Gastroesophageal sphincter (tissue), 4 donors: ENCODE results near the gene SDHA. TPM values are rescaled to one million over a fixed set of nuclear protein-coding genes. Genes with fewer than 3 reads are reported as not detected.

Source experiments
- ATAC-seq: fragments of 150-250 bp; one replicate; pipeline ENCODE4 v1.9.1; 2016; ENCODE audit warnings: mild to moderate bottlenecking, moderate library complexity
- H3K27ac ChIP-seq, 4 donors: fragments of 200-600 bp; sonication (generic) in 3 of 4; 1 replicate in 3 of 4; 2 replicates in 1 of 4; pipeline ENCODE4 v1.5.1; 2016 to 2019
- H3K27me3 ChIP-seq: fragments of 200-600 bp; sonication (generic); one replicate; pipeline ENCODE4 v1.5.1; 2019
- H3K36me3 ChIP-seq, 2 donors: fragments of 200-600 bp; sonication (generic); one replicate each; pipeline ENCODE4 v1.5.1; 2019; ENCODE audit warnings: control low read depth in 1 of 2
- H3K4me1 ChIP-seq, 3 donors: fragments of 200-600 bp; sonication (generic); 1 replicate in 2 of 3; 2 replicates in 1 of 3; pipeline ENCODE4 v1.5.1; 2016 to 2019; ENCODE audit warnings: control low read depth in 2 of 3
- H3K4me3 ChIP-seq, 2 donors: fragments of 200-600 bp; sonication (generic); one replicate each; pipeline ENCODE4 v1.5.1; 2019; ENCODE audit warnings: mild to moderate bottlenecking in 1 of 2, moderate library complexity in 1 of 2
- H3K9me3 ChIP-seq, 3 donors: fragments of 200-600 bp; sonication (generic); one replicate each; pipeline ENCODE4 v1.5.1; 2017 to 2019; ENCODE audit warnings: control low read depth in 2 of 3
- CTCF ChIP-seq, 4 experiments: fragments of 200-600 bp in 2 of 4; fragments of 450-650 bp in 2 of 4; sonication (generic) in 1 of 4; IDR thresholded peaks; one replicate each; pipeline ENCODE4 v1.5.1; 2017 to 2019; ENCODE audit warnings: antibody characterized with exemption in 4 of 4, mild to moderate bottlenecking in 2 of 4, moderate library complexity in 2 of 4
- EP300 ChIP-seq: sonication (generic); formaldehyde crosslinking; IDR thresholded peaks from one replicate; pipeline ENCODE4 v1.6.1; 2017; ENCODE audit warnings: antibody characterized with exemption, mild to moderate bottlenecking
- POLR2A ChIP-seq, 2 donors: fragments of 450-650 bp; IDR thresholded peaks; one replicate each; pipeline ENCODE4 v1.6.1; 2017; ENCODE audit warnings: antibody characterized with exemption in 2 of 2, mild to moderate bottlenecking in 2 of 2, moderate library complexity in 1 of 2
- POLR2AphosphoS5 ChIP-seq: sonication (generic); formaldehyde crosslinking; IDR thresholded peaks from one replicate; pipeline ENCODE4 v1.6.1; 2017; ENCODE audit warnings: antibody characterized with exemption
- WGBS, 2 donors: methylation state at CpG; one replicate each; pipeline ENCODE4 v1.1.5; 2018; ENCODE audit warnings: low coverage in 1 of 2; 5-methylcytosine and 5-hydroxymethylcytosine counted together
- total RNA-seq, 4 donors: library from RNA; depleted of rRNA; stranded (reverse); fragments of >200 nt; gene quantifications; one replicate each; pipeline ENCODE4 v1.1.0, GENCODE V29; 2016

SDHA gene
- total RNA-seq, 4 donors from 2014 or later, result 85.8 to 149 (median 110) TPM

- WGBS, 2 donors, result 0 to 71% methylated on average over 1 to 6 of the region's 9 CpGs
- TF ChIP-seq CTCF (IDR thresholded peaks at IDR 0.05) (no peak), EP300 (no peak), POLR2A (IDR thresholded peaks at IDR 0.05) (no peak), POLR2AphosphoS5 (no peak)
- Histone ChIP-seq H3K4me1 (peaks cover 0 to 34% (median 4%) of the 10 kb centered on the region in 3 donors), H3K27me3 (peaks cover 22% of the 10 kb centered on the region), H3K36me3 (no peaks in the 10 kb centered on the region), H3K9me3 (no peaks in the 10 kb centered on the region), H3K4me3 (no peak overlapping the region), H3K27ac (no peak overlapping the region)
- ATAC-seq, result no peak
These were observed 25.5 kb upstream of the SDHA start for GRCh38 chr5:192691-192969.

- Histone ChIP-seq H3K27me3 (peaks cover 18% of the 10 kb centered on the region), H3K9me3 (no peaks in the 10 kb centered on the region), H3K4me3 (no peak overlapping the region), H3K4me1 (peaks cover 0 to 28% (median 4%) of the 10 kb centered on the region in 3 donors), H3K27ac (no peak overlapping the region), H3K36me3 (peaks cover 0 to under 1% of the 10 kb centered on the region in 2 donors)
- TF ChIP-seq POLR2A (IDR thresholded peaks at IDR 0.05) (no peak), CTCF (IDR thresholded peaks at IDR 0.05) (no peak), POLR2AphosphoS5 (no peak), EP300 (no peak)
- no peak for ATAC-seq
- WGBS, 2 donors, result 80 to 100% methylated on average over 1 of the region's 17 CpGs
These were observed 24.9 kb upstream of the SDHA start for GRCh38 chr5:192970-193831.

DNA sequence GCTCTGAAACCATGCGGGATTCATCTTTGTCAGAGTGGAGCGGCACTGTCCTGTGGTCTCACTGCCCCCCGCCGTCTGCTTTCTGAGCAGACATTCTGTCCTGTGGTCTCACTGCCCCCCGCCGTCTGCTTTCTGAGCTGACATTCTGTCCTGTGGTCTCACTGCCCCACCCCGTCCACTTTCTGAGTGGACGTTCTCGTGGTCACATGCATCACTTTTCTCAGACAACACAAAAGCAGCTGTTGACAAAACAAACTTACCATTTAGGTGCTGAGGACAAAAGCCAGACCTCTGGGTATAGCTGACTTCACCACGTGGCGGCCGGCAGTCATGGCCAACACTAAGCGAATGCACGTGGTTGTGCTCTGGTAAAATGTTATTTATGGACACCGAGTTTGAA lies 24.0 kb upstream of the SDHA start:
- peaks cover 18% of the 10 kb centered on the region for H3K27me3 ChIP-seq
- 71 to 88% methylated on average over 8 to 11 of the region's 15 CpGs for WGBS, 2 donors
- H3K4me1 ChIP-seq, result peaks cover 0 to 19% (median 4%) of the 10 kb centered on the region in 3 donors
- no peak overlapping the region for H3K4me3 ChIP-seq
- no peak for ATAC-seq
- no peaks in the 10 kb centered on the region for H3K9me3 ChIP-seq
- H3K36me3 ChIP-seq, result peaks cover 0 to 10% of the 10 kb centered on the region in 2 donors
- no peak overlapping the region for H3K27ac ChIP-seq
- TF ChIP-seq POLR2AphosphoS5 (no peak), EP300 (no peak), POLR2A (IDR thresholded peaks at IDR 0.05) (no peak), CTCF (IDR thresholded peaks at IDR 0.05) (no peak)

DNA sequence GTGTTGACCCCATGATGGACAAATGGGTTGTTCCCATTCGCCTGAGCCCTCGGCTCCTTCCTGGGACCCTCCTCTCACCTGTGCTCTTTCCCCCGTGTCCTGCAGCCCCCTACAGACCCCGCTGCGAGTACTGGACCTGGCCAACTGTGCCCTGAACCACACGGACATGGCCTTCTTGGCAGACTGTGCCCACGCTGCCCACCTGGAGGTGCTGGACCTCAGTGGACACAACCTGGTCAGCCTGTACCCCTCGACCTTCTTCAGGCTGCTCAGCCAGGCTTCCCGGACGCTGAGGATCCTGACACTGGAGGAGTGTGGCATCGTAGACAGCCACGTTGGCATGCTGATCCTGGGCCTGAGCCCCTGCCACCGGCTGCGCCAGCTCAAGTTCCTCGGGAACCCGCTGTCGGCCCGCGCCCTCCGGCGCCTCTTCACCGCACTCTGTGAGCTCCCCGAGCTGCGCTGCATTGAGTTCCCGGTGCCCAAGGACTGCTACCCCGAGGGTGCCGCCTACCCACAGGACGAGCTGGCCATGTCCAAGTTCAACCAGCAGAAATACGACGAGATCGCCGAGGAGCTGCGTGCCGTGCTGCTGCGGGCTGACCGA lies 23.4 kb upstream of the SDHA start:
- H3K9me3 ChIP-seq, result no peaks in the 10 kb centered on the region
- H3K4me1 ChIP-seq, result peaks cover 0 to 19% (median 4%) of the 10 kb centered on the region in 3 donors
- peaks cover 18% of the 10 kb centered on the region for H3K27me3 ChIP-seq
- H3K4me3 ChIP-seq, result no peak overlapping the region
- no peak for ATAC-seq
- no peak overlapping the region for H3K27ac ChIP-seq
- TF ChIP-seq EP300, result no peak
- no peak for TF ChIP-seq CTCF (IDR thresholded peaks at IDR 0.05)
- TF ChIP-seq POLR2A (IDR thresholded peaks at IDR 0.05), result no peak
- no peak for TF ChIP-seq POLR2AphosphoS5
- H3K36me3 ChIP-seq, result peaks cover 0 to 13% of the 10 kb centered on the region in 2 donors
- 93 to 100% methylated on average over 2 to 16 of the region's 36 CpGs for WGBS, 2 donors
